ENCODE measurements around the gene ICE1. TPM values are rescaled to one million over a fixed set of nuclear protein-coding genes. Genes with fewer than 3 reads are reported as not detected.

The ICE1 gene
- total RNA-seq, 1 donor from 2014 or later: 47.5 TPM

DNA sequence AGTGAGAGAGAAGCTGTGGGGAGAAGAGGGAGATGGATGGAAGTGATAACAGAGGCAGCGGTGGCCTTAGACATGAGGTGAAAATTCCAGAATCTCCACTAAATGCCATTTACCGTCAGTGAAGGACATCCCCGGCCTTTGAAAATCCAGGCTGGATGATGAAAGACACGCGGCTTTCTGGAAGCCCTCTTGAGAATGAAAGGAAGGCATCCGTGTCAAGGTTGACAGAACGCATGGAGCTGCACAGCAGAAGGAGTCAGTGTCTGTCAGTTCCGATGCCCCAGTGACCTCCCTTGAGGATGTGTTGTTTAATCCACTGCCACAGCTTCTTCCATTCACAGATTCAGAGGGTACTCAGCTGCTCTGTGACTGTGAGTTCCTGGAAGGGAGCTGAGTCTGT is 114.9 kb downstream of the ICE1 start:
- no peak for DNase-seq

DNA sequence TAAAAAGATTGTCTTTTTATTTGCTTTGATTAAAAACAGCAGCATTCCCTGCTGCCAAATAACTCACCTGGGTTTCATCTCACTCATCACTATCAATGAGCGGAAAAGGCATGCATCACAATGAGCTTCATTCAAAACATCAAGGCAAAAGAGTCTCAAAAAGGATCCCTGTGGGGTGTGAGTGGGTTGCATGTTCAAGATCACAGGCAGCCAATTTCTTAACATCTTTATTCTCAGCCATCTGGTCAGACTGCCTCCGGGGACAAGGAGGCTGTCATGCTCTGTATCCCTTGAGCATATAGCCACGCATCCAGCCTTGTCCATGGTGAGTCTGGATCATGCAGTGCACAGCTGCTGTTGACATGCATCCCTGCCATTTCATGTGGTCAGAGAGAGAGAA is 117.1 kb downstream of the ICE1 start:
- peak; percentile 17 for DNase-seq

Data from tongue (tissue), 2 donors.